Fibroblast of skin of back (primary cell): ENCODE results near the gene CERS4. TPM values are rescaled to one million over a fixed set of nuclear protein-coding genes. Genes with fewer than 3 reads are reported as not detected.
"Not testable (repeated sequence)": the region's sequence is repeated elsewhere in the genome, so short reads cannot be mapped to it uniquely, and the experiment has no call there.

Experiments
- DNase-seq: peaks from one replicate; pipeline ENCODE4 v3.0.0-alpha.2; 2013
- polyA plus RNA-seq, 2 experiments: library from polyadenylated mRNA; unstranded; fragments of 120-200 nt; gene quantifications; one replicate each; pipeline ENCODE4 v1.2.1, GENCODE V29; 2013; ENCODE audit not compliant: insufficient read length in 2 of 2

The CERS4 gene, protein sequence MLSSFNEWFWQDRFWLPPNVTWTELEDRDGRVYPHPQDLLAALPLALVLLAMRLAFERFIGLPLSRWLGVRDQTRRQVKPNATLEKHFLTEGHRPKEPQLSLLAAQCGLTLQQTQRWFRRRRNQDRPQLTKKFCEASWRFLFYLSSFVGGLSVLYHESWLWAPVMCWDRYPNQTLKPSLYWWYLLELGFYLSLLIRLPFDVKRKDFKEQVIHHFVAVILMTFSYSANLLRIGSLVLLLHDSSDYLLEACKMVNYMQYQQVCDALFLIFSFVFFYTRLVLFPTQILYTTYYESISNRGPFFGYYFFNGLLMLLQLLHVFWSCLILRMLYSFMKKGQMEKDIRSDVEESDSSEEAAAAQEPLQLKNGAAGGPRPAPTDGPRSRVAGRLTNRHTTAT
- polyA plus RNA-seq (2013, experiment 1 of 2; ENCODE audit: insufficient read length) = 1.5 TPM
- 3.4 TPM for polyA plus RNA-seq (2013, experiment 2 of 2; ENCODE audit: insufficient read length)

DNA sequence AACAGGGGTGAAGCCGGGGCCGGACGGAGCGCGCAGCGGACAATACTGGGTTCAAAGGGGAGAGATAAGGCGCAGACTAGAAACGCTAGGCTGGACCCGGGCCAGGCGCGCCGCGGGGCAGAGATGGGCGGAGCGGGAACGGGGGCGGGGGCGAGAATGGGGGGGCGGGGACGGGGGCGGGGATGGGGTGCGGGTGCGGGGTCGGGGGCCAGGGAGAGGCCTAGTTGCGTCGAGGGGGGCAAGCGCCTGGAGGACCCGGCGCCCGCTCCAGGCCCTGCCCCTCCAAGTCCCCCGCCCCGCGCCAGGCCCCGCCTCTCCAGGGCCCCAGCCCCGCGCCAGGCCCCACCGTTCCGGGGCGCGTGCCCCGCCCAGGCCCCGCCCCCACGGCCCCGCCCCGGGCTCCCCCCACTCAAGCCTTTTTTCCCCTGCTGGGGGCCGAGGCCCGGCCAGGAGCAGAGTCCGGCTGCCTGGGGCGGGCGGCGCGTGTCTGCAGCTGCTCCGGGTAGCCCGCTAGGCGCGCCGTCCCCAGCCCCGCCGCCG, at the start of gene CERS4:
Gene CERS4 (plus strand): TSS at position 449 of the 540 bp plus-strand sequence. CDS start 41,707 bp downstream, outside the sequence.
- peak; percentile 25 for DNase-seq

GRCh38 chr19:8161135-8161646, 48.0 kb upstream of the CERS4 start:
- no peak for DNase-seq

- DNase-seq = no peak
Observed at GRCh38 chr19:8163759-8164158, 45.4 kb upstream of the CERS4 start.

DNA sequence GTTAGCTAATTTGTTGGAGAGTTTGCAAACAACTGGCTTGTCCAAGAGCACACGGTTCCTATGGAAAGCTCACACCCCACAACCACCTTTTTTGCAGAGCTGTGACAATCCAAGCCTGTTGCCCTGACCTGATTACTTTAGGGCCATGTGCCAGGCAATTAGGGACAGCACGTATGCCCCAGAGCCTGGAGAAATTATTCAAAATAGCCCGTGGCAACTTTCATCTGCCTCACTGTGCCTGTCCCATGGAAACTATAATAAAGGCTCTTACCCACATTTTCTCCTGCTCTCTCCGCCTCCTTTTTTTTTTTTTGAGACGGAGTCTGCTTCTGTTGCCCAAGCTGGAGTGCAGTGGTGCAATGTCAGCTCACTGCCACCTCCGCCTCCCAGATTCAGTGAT, 41.2 kb upstream of the CERS4 start:
- no peak for DNase-seq

- no peak for DNase-seq
Observed at GRCh38 chr19:8168537-8168936, 40.6 kb upstream of the CERS4 start.

DNA sequence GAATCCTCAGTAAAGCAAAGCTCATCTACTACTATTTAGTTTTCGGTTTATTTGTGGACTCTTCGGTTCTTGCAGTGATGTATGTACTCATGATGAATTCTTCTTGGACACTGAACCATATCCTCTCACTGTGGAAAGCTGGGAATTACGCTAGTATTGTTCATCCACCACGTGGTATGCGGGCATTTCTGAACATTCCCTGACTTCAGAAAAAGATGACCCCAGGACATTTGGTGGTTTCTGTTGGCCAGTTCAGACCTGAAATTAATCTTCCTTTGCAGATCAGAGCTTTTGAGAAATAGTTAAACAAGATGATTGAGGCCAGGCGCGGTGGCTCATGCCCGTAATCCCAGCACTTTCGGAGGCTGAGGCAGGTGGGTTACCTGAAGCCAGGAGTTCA, 34.5 kb upstream of the CERS4 start:
- DNase-seq = no peak

- no peak for DNase-seq
Observed at GRCh38 chr19:8180018-8180417, 29.2 kb upstream of the CERS4 start.

DNA sequence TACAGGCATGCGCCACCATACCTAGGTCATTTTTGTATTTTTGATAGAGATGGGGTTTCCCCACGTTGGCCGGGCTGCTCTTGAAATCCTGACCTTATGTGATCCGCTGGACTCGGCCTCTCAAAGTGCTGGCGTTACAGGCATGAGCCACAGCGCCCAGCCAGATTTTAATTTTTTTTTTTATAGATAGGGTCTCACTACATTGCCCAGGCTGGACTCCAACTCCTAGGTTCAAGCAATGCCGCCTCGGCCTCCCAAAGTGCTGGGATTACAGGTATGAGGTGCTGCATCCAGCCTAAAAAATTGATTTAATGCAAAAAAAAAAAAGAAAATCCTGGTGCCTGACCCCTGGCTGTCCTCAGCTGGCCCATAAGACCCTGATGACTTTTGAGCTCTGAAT, 24.9 kb upstream of the CERS4 start:
- no peak for DNase-seq

- no peak for DNase-seq
Observed at GRCh38 chr19:8185343-8186068, 23.7 kb upstream of the CERS4 start.

DNA sequence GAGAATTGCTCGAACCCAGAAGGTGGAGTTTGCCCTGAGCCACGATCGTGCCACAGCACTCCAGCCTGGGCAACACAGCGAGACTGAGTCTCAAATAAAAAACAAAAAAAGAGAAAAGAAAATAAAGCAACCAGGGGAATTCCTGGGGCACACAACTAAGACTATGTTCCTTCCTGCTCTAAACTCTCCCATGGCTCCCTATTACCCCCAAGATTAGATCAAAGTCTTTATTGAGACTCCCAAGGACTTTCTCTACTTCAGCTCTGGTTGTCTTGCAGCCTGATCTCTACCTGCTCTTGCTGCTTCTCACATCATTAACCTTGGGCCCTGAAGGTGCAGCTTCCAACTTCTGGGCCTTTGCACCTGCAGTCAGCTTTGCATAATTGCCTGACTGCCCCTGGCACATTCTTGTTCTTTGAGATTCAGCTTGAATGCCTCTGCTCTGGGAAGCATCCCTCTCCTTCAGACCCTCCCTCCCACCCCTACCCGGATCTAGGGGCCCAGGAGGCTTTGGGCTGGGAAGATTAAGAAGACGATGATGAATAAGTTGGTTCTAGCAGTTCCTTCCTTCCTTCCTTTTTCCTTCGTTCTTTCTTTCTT, 16.8 kb upstream of the CERS4 start:
- DNase-seq = no peak

DNA sequence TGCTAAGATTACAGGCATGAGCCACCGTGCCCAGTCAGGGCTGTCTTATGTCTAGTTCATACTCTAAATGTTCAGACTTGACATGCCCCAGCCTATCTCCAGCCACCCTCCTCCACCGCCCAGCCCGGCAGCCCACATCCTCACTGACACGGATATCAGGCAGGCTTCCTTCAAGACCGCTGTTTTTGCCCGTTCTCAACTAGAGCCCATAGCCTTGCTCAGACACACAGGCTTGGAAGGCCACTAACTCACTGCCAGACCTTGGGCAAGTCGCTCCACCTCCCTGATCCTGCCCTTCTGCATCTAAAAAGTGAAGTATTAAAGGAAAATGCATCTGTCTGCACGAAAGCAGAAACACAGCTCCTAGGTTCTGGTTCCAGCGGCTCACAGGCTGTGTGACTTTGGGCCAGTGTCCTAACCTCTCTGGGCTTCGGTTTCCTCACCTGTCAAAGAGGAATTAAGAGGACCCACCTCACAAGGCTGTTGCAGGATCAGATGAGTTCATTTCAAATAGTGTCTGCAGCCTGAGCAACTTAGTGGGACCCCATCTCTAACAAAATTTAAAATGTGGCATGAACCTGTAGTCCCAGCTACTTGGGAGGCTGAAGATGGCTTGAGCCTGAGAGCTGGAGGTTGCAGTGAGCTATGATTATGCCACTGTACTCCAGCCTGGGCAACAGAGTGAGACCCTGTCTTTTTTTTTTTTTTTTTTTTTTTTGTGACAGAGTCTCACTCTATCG, 14.5 kb upstream of the CERS4 start:
- no peak for DNase-seq

DNA sequence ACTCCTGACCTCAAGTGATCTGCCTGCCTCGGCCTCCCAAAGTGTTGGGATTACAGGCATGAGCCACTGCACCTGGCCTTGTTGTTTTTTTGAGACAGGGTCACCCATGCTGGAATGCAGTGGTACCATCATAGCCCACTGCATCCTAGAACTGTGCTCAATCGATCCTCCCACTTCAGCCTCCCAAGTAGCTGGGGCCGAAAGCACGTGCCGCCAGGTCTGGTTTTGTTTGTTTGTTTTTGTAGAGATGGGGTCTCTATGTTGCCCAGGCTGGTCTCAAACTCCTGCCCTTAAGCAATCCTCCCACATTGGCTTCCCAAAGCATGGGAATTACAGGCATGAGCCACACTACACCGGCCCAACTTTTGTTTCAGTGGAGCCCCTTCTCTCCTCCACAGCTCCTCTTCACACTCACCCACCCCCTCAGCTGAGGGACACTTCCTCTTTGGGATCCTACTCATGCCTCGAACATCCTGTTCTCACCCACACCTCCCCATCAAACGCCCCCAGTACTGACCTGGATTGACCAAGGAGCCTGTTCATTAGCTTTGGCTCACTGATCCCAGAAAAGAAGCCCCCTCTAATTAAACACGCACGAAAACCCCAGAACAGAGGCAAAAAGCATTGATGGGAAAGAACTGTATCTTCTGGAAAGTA, 12.8 kb upstream of the CERS4 start:
- no peak for DNase-seq

DNA sequence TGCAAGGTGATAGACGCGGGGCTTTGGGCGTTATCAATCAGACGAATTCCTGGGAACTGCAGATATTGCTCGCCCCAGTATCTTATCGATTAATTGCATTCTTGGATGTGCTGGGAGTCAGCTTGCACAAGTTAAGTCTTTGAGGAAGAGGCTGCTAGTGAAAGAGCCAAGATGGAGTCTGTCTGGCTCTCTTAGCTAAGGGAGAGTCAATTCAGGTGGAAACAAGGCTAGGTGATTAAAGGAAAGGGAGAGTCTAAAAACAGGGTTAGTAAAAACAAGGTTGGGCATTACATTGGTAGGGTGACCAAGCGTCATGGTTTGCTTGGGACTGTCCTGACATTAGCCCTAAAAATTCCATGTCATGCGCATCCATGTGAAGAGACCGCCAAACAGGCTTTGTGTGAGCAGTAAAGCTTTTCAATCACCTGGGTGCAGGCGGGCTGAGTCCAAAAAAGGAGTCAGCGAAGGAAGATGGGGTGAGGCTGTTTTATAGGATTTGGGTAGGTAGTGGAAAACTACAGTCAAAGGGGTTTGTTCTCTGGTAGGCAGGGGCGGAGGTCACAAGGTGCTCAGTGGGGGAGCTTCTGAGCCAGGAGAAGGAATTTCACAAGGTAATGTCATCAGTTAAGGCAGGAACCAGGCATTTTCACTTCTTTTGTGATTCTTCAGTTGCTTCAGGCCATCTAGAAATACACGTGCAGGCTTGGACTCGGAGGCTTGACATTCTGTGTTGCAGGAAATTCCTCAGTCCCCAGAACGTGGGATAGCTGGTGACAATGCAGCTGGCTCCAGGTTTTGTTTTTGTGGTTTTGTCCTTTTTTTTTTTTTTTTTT, 5.7 kb upstream of the CERS4 start:
- not testable (repeated sequence) for DNase-seq

DNA sequence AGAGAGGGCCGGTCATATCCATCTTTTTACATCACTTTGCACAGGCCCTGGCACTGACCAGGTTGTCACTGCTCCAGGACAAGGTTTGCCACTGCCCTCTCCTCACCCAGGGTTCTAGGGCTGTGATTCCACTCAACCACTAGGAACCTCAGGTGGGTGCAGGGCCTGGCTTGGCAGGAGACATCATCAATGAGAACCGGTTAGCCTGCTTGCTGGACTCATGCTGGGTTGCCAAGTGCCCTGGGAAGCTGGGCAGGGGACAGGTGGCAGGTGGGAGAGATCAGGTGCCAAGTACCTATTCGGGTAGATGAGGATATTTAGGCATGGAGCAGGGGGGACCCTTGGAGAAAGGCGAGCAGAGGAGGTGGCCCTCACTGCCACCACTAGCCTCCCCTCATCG, 4.2 kb upstream of the CERS4 start:
- DNase-seq = no peak

DNA sequence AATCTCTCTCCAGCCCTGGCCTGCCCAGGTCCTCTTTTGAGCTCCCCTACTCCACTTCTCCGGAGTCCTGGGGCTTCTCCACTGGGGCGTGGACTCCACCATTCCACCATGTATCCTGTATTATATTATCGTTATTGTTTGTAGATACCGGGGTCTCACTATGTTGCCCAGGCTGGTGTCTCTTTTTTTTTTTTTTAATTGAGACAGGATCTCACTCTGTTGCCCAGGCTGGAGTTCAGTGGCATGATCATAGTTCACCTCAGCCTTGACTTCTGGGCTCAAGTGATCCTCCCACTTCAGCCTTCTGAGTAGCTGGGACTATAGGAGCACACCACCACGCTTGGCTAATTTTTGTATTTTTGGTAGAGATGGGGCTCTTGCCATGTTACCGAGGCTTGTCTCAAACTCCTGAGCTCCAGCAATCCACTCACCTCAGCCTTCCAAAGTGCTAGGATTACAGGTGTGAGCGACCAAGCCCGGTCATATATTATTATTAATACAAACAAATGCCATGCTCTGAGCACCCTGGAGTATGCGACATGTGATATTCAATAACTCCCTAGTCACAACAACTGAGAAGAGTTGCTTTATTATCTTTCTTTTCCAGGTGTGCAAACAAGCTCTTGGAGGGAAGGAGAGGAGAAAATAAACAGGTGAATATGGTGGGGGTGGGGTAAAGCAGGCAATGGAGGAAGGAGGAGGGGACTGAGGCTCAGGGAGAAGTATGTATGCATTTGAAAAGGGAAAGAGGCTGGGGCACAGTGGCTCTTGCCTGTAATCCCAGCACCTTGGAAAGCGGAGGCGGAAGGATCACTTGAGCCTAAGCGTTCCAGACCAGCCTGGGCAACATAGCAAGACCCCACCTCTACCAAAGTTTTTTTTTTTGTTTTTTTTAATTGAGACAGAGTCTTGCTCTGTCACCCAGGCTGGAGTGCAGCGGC, 2.8 kb upstream of the CERS4 start:
- no peak for DNase-seq

DNA sequence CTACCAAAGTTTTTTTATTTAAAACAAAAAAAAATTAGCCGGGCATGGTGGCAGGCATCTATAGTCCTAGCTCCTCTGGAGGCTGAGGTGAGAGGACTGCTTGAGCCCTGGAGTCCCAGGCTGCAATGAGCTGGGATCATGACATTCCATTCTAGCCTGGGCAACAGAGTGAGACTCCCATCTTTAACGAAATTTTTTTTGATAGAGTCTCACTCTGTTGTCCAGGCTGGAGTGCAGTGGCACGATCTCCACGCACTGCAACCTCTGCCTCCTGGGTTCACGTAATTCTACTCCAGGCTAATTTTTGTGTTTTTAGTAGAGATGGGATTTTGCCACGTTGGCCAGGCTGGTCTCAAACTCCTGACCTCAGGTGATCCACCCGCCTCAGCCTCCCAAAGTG, 1.8 kb upstream of the CERS4 start:
- DNase-seq = not testable (repeated sequence)

- no peak for DNase-seq
Observed at GRCh38 chr19:8208119-8208921, 850 bp upstream of the CERS4 start.
